Stimulated activated CD4-positive, alpha-beta T cell treated with anti-CD3 and anti-CD28 coated beads, Interleukin-1b, Interleukin-23, amount 100 ng/mL, for 24 hours (primary cell): ENCODE data around the gene KCTD19.

Source experiments
- DNase-seq, 4 experiments: peaks; one replicate each; pipeline ENCODE4 v3.0.0-alpha.2; 2020; ENCODE audit warnings: low read depth in 4 of 4, low spot score in 1 of 4

KCTD19 gene

DNA sequence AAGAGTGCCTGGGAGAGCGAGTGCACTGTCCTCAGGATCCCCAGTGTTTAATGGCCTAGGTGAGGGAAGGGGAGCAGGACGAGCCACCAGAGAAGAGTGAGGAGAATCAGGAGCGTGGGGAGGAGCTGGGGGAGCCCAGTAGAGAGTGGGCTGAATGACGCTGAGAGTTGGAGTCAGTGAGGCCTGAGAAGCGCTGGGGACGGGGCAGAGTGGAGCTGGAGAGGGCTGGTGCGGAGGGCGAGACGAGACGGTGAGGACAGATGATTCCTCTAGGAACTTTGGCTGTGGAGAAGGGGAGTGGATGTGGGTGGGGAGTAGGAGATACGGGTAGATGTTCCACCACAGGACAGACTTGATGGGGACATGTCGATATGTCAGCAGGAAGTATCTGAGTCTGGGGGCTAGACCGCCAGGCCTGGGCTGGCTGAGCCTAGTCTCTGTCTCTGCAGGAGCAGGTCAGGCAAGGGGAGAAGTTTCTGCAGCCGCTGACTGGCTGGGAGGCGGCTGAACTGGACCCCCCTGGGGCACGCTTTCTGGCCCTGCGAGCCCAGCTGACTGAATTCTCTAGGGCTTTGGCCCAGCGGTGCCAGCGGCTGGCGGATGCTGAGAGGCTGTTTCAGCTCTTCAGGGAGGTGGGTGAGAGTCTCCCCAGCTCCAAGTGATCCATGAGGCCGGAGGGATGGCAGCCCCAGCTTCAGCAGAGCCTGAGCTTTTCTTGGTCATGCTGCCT, 42.5 kb downstream of the KCTD19 start:
- DNase-seq: no peak

DNA sequence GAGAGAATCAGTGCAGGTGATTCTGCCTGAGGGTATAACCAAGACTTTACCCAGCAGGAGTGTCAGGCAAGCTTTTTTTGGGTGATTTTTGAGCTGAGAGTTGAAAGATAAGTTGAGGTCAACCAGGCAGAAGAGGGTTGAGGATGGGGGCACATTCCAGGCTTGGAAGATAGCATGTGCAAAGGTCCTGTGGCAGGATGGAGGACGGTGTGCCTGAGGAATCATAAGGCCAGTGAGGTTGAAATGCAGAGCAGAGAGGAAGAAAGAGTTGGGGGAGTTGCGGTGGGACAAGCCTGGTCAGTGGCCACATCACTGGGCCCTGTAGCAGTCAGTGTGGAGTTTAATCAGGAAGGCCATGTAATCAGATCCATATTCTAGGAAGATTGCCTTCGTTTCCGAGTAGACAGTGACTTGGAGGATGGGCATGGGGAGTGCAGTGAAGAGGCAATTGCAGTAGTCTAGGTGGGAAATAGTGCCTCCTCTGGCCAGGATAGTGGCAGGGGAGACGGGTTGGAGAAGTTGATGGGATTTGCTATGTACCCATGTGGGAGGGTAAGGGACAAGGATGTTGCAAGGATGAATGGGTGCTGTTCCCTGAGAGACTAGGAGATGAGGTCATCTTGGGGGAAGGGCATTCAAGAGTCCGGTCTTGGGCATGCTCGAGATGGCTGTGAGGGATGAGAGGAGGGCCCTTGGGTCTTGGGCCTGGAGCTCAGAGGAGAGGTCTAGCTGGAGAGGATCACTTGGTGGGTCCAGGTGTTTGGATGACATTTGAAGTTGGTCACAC, 43.3 kb downstream of the KCTD19 start:
- no peak for DNase-seq

- no peak for DNase-seq
Observed at GRCh38 chr16:67282447-67282805, 44.1 kb downstream of the KCTD19 start.

DNA sequence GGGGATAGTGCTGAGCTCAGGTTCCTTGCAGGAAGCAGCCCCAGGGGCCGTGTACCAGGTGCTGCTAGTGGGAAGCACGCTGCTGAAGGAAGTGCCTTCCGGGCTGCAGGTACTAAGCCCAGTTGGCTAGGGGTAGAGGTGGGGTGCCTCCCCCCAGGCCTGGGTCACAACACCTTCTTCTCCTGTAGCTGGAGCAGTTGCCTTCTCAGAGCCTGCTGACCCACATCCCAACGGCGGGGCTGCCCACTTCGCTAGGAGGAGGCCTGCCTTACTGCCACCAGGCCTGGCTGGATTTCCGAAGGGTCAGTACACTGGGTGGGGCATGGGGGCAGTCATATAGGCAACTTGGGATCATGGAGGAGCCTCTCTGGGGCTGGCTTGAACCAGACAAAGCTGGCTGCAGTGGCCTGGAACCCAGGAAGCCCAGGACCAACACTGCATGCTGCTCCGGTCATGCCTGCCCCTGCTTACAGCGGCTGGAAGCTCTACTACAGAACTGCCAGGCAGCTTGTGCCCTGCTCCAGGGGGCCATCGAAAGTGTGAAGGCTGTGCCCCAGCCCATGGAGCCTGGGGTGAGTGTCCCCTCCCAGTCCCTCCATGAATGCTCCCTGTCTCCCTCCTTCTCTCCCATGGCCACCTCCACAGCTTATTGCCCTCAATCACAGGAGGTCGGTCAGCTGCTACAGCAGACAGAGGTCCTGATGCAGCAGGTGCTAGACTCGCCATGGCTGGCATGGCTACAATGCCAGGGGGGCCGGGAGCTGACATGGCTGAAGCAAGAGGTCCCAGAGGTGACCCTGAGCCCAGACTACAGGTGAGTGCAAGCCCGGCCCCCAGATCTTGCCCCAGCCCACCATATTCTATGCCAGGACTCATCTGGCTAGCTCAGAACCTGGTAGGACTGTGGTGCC, 44.8 kb downstream of the KCTD19 start:
- no peak for DNase-seq

DNA sequence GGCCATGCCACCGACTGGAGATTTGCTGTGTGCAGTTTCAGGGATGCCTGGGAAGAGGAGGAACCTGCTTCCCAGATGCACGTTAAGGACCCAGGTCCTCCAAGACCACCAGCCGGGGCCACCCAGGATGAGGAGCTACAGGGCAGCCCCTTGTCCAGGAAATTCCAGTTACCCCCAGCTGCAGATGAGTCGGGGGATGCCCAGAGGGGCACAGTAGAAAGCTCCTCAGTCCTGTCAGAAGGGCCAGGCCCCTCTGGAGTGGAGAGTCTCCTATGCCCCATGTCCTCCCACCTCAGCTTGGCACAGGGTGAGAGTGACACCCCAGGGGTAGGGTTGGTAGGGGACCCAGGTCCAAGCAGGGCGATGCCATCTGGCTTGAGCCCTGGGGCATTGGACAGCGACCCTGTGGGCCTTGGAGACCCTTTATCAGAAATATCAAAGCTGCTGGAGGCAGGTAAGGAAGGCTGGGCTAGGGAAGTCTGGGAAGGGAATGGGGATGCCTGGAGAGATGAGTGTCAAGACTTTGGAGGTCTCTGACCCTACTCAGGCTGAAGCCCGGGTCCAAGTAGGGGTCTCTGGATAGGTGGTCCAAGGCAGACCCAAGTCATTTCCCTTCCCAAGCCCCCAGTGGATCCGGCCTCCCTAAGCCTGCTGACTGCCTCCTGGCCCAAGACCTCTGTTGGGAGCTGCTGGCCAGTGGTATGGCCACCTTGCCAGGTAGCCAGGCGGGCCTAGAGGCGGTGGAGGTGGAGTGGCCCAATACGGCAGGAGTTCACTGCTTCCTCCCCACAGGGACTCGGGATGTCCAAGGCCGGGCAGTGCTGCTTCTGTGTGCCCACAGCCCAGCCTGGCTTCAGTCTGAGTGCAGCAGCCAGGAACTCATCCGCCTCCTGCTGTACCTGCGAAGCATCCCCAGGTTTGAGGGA, 46.2 kb downstream of the KCTD19 start:
- DNase-seq: no peak

DNA sequence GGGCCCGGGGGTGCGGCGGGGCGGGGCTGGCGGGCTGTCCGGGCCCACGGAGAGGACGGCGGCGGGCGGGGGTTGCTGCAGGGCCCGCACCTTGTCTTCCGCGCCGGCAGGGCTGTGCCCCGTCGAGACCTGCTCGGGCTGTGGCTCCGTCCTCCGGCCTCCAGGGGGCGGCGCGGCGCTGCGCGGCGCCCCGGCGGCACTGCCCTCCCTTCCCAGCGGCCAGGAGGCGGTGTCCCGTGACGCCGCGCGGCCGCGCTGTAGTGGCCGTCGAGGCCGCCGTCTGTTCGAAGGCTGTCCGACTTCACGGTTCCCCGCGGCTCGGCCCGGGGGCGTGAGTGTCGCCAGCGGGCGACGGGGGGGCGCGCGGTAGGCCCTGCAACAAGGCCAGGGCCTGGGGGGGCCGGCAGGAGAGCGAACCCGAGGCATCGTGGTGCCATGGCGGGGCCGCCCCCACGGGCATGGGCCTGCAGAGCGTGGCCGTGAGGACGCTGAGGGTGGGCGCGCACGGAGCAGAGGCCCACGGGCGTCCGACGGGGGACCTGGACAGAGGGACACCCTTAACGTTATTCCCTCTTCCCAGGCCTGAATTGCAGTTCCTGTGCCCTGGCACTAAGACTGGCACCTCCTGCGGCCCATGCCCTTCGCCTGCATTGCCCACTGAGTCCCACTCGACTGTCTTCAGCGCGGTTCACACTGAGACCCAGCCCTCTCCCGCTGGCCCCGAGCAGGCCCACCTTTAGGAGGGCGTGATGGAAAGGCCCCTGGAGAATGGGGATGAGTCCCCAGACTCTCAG, 47.0 kb downstream of the KCTD19 start, which contains the start of gene PLEKHG4:
PLEKHG4 (plus strand) TSS at position 237 of the 794 bp plus-strand sequence; CDS start at position 750, 513 bp downstream.
- DNase-seq: peak; percentile 44 to 81 (median 70)

DNA sequence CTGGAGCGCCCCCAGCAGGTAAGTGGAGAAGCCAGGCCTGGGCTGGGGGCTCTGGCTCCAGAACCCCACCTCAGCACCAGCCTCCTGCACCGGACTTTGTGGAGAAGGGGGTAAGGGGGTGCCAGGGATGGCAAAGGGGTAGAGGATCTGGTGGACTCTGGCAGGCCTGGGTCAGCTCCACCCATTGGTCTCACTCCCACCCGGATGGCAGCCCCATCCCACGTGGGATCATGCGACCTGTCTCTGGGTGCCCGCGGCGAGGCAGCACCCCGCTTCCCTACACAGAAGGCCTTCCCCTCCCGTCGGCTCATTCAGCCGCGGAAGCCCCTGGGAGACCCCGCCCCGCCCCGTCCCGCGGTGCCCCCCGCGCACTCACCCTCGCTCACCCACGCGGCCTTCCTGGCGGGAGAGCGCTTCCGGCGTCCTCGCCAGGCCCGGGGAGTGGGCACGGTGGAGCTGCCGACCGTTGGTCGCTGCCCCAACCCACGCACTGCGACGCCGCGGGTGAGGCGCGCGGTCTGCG, 47.7 kb downstream of the KCTD19 start:
- peak; percentile 17 to 48 (median 34) for DNase-seq

GRCh38 chr16:67277999-67278772, 48.4 kb downstream of the KCTD19 start:
- peak in 1 of 4 experiments; percentile 7 for DNase-seq

GRCh38 chr16:67277294-67277998, 49.1 kb downstream of the KCTD19 start:
- no peak for DNase-seq

DNA sequence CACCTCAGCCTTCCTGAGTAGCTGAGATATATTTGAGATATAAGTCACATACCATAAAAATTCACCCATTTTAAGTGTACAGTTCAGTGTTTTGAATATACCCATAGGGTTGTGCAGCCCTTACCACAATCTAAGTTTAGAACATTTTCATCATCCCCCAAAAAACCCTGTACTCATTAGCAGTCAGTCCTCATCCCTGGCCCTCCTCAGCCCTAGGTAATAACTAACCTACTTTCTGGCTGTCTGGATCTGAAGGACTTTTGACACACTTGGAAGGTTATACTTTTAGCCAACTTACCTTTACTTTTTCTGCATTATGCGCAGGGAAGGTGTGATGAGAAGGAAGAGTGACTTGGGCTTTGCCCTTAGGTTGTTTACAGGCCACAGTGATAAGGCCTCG, 51.2 kb downstream of the KCTD19 start:
- DNase-seq: no peak

DNA sequence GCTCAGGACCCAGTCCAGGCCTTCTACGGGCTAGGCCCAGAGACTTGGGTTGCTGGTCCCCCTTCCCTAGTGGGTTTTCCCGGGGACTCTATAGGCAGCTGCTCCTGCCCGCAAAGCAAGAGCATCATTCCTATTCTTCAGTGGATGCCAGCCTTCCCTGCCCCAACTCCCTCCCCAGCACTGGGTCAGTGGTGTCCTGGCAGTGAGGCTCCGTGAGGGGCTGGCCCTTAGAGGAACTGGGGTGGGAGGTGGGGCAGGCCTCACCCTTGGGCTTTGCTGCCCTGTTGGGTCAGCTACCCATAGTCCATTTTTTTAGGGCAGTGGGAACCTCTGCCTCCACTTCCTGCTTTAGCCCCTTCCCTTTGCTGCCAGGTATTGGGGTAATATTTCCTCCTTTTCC, 55.1 kb downstream of the KCTD19 start:
- no peak for DNase-seq

GRCh38 chr16:67270931-67271338, 55.6 kb downstream of the KCTD19 start:
- DNase-seq: no peak

DNA sequence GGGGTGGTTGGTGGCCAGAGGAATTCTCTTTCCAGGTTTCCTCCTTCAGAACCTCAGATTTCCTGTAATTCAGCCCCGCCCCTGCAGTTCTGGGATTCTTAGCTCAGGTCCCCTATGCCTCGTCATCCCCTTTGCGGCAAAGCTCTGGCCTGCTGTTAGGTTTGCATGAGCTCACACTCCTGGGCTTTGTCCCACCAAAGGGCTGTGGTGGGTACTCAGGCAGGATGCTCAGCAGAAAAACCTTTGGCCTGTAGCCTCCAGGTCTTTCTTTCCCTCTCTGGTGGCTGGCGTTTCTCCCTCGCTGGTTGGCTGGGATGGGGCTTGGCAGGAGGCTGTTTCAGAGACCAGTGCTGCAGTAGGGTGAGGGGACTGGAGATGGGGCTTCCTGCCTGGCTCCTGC, 56.8 kb downstream of the KCTD19 start:
- no peak for DNase-seq

GRCh38 chr16:67268136-67268579, 58.4 kb downstream of the KCTD19 start:
- DNase-seq: no peak

- no peak for DNase-seq
Observed at GRCh38 chr16:67265834-67266233, 60.7 kb downstream of the KCTD19 start.

GRCh38 chr16:67264866-67265265, 61.7 kb downstream of the KCTD19 start:
- no peak for DNase-seq

DNA sequence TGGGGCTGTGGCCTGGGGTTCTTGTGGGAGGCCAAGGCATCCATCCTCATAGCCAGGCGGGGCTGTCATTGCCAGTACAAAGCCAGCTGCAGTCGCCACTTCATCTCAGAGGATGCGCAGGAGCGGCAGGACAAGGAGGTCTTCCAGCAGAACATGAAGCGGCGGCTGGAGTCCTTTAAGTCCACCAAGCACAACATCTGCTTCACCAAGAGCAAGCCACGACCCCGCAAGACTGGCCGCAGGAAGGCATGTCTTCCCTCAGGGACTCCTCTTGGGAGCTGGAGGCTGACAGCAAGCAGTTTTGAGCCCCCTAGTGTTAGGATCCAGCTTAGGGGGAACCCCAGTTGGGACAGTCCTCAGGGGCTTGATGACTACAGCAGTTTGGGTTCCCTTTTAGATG, 62.3 kb downstream of the KCTD19 start:
- DNase-seq: no peak

DNA sequence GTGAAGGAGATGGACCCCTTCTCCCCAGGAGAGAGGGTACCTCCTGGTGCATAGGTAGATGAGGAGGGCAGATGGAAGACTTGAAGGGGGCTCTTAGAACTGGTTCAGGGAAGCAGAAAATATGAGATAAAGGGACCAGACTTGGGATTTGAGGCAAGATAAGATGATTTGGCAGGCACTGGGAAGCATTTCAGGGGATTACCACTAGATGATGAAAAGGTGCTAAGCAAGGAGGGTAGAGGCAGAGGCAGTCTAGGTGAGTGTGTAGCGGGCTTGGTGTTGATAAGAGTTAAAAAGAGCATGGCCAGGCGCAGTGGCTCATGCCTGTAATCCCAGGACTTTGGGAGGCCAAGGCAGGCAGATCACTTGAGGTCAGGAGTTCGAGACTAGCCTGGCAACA, 63.3 kb downstream of the KCTD19 start:
- no peak for DNase-seq
